Nephron (organoid): ENCODE data around the gene ZNF407.
A peak's percentile ranks its signal among the peaks of the same experiment; 100 is the strongest.

Source experiments
- H3K27ac Mint-ChIP-seq, 3 experiments: 2 replicates each; pipeline ENCODE4 v1.8.0; 2020; ENCODE audit warnings: mixed read lengths in 3 of 3, mild to moderate bottlenecking in 2 of 3, moderate library complexity in 1 of 3
- H3K27me3 Mint-ChIP-seq: 2 replicates; pipeline ENCODE4 v1.8.0; 2021; ENCODE audit warnings: low read depth, mild to moderate bottlenecking, moderate library complexity, mixed read lengths
- H3K36me3 Mint-ChIP-seq: 2 replicates; pipeline ENCODE4 v1.8.0; 2020; ENCODE audit warnings: low read depth, mixed read lengths
- H3K4me1 Mint-ChIP-seq: 2 replicates; pipeline ENCODE4 v1.8.0; 2020; ENCODE audit warnings: mixed read lengths
- H3K4me3 Mint-ChIP-seq, 3 experiments: 2 replicates each; pipeline ENCODE4 v1.8.0; 2020; ENCODE audit warnings: mild to moderate bottlenecking in 3 of 3, mixed read lengths in 3 of 3, moderate library complexity in 2 of 3
- H3K9me3 Mint-ChIP-seq: 2 replicates; pipeline ENCODE4 v1.8.0; 2020; ENCODE audit warnings: mixed read lengths
- TF ChIP-seq, protein P1 (sequence below), 3 experiments: fragments of 200-600 bp; sonication (generic); IDR thresholded peaks; one replicate each; pipeline ENCODE4 v1.5.0; 2021; ENCODE audit warnings: antibody characterized with exemption in 3 of 3; ENCODE audit not compliant: unreplicated experiment in 3 of 3

ZNF407 gene

DNA sequence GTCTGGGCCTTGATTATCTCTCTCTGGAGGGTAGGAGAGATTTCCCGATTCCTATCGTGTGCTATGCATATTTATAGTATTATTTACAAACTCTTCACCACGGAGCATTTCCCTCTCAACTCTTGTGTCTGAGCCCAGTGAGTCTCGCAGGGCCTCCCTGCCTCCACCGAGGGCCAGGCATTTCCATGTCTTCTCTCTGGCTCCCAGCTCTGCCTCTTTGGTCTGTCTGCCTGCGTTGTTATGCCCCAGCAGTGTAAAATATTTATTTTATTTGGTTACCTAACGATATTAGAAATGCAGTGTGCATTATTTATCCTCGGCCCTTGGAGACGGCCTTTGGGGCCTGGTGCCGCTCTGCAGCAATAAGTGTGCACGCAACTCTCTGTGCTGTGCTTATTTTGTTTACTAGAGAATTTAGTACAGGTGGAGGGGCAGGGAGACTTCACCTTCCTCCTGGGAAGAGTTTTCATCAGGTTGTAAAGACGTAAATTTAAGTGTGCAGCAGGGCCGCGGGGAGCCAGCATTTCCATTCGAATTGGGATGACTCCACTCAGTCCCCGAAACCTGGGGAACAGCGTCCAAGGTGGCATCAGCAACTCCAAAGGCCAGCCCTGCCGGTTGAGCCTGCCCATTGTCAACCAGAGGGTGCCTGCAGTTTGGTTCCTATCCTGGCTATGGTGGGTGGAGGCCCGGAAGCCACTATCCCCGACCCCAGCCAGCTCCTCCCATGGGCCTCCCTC, 511.1 kb downstream of the ZNF407 start:
- Mint-ChIP-seq H3K9me3 (peaks cover 2% of the 10 kb centered on the region), H3K36me3 (no peaks in the 10 kb centered on the region), H3K27ac (peak overlapping the region; percentile 27 to 78 (median 67)), H3K4me3 (no peak overlapping the region), H3K4me1 (peaks cover 19% of the 10 kb centered on the region), H3K27me3 (peaks cover 11% of the 10 kb centered on the region)
- TF ChIP-seq, protein P1, sequence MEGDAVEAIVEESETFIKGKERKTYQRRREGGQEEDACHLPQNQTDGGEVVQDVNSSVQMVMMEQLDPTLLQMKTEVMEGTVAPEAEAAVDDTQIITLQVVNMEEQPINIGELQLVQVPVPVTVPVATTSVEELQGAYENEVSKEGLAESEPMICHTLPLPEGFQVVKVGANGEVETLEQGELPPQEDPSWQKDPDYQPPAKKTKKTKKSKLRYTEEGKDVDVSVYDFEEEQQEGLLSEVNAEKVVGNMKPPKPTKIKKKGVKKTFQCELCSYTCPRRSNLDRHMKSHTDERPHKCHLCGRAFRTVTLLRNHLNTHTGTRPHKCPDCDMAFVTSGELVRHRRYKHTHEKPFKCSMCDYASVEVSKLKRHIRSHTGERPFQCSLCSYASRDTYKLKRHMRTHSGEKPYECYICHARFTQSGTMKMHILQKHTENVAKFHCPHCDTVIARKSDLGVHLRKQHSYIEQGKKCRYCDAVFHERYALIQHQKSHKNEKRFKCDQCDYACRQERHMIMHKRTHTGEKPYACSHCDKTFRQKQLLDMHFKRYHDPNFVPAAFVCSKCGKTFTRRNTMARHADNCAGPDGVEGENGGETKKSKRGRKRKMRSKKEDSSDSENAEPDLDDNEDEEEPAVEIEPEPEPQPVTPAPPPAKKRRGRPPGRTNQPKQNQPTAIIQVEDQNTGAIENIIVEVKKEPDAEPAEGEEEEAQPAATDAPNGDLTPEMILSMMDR (IDR thresholded peaks at IDR 0.05; ENCODE audit: unreplicated experiment in 3 of 3): no peak

DNA sequence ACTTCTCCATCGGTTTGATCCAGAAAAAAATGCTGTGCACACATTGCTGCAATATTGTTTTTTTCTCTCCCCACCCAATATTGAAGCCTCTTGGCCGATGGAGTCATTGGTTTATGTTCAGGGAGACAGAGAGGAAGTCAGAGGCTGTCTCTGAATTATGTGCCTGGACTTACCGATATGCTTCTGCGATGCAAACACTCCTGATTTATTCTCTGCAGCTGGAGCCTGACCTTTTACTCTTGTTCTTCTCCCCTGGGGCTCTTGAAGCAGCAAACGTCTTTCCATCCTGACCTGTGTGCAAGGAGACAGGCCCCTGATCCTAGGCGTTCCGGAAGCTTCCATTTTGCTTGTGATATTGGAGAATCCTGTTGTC, 511.6 kb downstream of the ZNF407 start:
- Mint-ChIP-seq H3K4me1 (peaks cover 19% of the 10 kb centered on the region), H3K9me3 (no peaks in the 10 kb centered on the region), H3K4me3 (no peak overlapping the region), H3K27me3 (peaks cover 11% of the 10 kb centered on the region), H3K27ac (peak overlapping the region; percentile 27 to 78 (median 36)), H3K36me3 (no peaks in the 10 kb centered on the region)
- TF ChIP-seq, protein P1 (IDR thresholded peaks at IDR 0.05; ENCODE audit: unreplicated experiment in 3 of 3): no peak

DNA sequence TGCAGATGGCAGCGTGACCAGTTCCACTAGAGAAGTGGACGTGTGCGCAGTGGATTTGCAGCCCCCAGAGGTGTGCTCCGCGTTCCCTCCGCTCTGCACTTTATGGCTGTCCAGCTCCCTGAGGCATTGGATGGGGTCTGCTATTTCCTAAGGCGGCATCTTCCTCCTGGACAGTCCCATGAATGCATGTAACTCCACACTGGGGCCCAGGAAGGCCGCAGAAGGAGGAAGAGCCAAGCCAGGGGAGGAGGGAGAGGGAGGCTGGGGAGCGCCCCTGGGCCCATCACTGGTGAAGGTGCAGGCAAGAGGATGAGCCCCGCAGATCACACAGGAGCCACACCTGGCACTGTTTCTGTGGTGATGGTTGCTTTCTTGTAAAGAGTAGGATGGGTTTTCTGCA, 512.1 kb downstream of the ZNF407 start:
- H3K27ac Mint-ChIP-seq: peak overlapping the region; percentile 27 to 78 (median 36)
- TF ChIP-seq, protein P1 (IDR thresholded peaks at IDR 0.05; ENCODE audit: unreplicated experiment in 3 of 3): no peak
- peaks cover 11% of the 10 kb centered on the region for H3K27me3 Mint-ChIP-seq
- H3K4me3 Mint-ChIP-seq: no peak overlapping the region
- no peaks in the 10 kb centered on the region for H3K9me3 Mint-ChIP-seq
- no peaks in the 10 kb centered on the region for H3K36me3 Mint-ChIP-seq
- H3K4me1 Mint-ChIP-seq: peaks cover 19% of the 10 kb centered on the region

DNA sequence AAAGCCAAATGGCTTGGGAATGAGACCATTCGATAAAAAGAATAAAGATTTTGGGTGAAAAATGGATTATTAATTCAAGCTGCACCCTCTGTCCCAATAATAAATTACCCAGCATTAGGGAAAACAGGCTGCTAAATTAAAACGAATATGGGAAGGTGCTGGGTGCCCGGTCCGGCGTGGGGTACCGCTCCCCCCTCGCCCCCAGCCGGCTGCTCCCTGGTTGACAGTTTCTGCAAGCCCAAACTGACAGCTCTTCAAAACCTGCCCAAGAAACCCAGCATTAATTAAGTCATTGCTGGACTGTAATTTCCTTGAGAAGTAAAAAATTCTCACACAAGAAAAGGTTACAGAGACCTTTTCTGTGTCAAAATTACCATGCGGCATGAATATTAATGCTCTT, 512.6 kb downstream of the ZNF407 start:
- TF ChIP-seq, protein P1 (IDR thresholded peaks at IDR 0.05; ENCODE audit: unreplicated experiment in 3 of 3): no peak
- no peak overlapping the region for H3K4me3 Mint-ChIP-seq
- H3K27ac Mint-ChIP-seq: no peak overlapping the region
- H3K27me3 Mint-ChIP-seq: peaks cover 11% of the 10 kb centered on the region
- H3K36me3 Mint-ChIP-seq: no peaks in the 10 kb centered on the region
- no peaks in the 10 kb centered on the region for H3K9me3 Mint-ChIP-seq
- peaks cover 19% of the 10 kb centered on the region for H3K4me1 Mint-ChIP-seq

DNA sequence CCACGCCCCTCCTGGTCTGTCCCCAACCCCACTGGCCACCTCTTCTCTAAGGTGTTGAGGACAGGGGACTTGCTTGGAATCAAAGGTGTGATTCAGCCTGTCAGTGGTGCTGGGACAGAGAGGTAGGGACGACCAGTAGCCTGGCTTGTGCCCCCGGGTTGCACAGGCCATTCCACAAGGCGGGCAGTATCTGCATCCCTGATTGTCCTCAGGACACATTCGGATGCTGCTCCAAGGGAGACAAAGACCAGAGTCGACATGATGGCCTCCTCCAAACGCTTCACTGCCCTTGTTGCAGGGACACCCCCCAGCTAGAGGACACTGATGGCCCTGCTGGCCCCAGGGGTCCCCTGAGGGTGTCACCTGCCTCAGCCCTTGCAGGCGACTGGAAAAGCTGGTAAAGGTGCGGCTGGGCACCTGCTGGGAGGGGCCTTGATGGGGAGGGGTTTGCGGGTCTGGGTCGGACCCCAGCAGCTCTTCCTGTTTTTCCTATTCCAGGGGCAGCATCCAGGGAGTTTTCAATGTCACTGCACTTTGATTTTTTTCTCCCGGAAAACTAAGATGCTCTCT, 513.3 kb downstream of the ZNF407 start:
- Mint-ChIP-seq H3K36me3 (no peaks in the 10 kb centered on the region), H3K27me3 (peaks cover 11% of the 10 kb centered on the region), H3K4me1 (peaks cover 19% of the 10 kb centered on the region), H3K9me3 (no peaks in the 10 kb centered on the region), H3K27ac (no peak overlapping the region), H3K4me3 (no peak overlapping the region)
- TF ChIP-seq, protein P1 (IDR thresholded peaks at IDR 0.05; ENCODE audit: unreplicated experiment in 3 of 3): no peak

- no peak overlapping the region for H3K27ac Mint-ChIP-seq
- peaks cover 11% of the 10 kb centered on the region for H3K27me3 Mint-ChIP-seq
- TF ChIP-seq, protein P1 (IDR thresholded peaks at IDR 0.05; ENCODE audit: unreplicated experiment in 3 of 3): no peak
- H3K4me3 Mint-ChIP-seq: no peak overlapping the region
- no peaks in the 10 kb centered on the region for H3K9me3 Mint-ChIP-seq
- no peaks in the 10 kb centered on the region for H3K36me3 Mint-ChIP-seq
- H3K4me1 Mint-ChIP-seq: peaks cover 19% of the 10 kb centered on the region
Measured at GRCh38 chr18:75111760-75112159, 514.1 kb downstream of the ZNF407 start.
